B cell (primary cell): Measurements from ENCODE around the gene ESPNL. TPM values are rescaled to one million over a fixed set of nuclear protein-coding genes. Genes with fewer than 3 reads are reported as not detected.

Experiments
- ATAC-seq: fragments of 200-7000 bp; cut with Tn5 transposase; one replicate; pipeline ENCODE4 v1.10.0; 2021; ENCODE audit warnings: low read depth, mild to moderate bottlenecking, moderate number of reproducible peaks, moderate library complexity
- CTCF ChIA-PET: fragments of 350-600 bp; sonication (Branson Sonifier 250); formaldehyde crosslinking; loops from one replicate; lab custom pipeline; 2021; ENCODE audit warnings: antibody characterized with exemption, inconsistent platforms; lab: Charles Lee
- POLR2A ChIA-PET: fragments of 350-600 bp; sonication (Branson Sonifier 250); formaldehyde crosslinking; loops from one replicate; lab custom pipeline; 2021; ENCODE audit warnings: antibody characterized with exemption; lab: Charles Lee
- DNase-seq: peaks from one replicate; pipeline ENCODE4 v3.0.0; 2013
- H2AFZ ChIP-seq: 2 replicates; pipeline ENCODE4 v1.6.1; 2012; ENCODE audit warnings: mild to moderate bottlenecking, low read depth, low read length; ENCODE audit not compliant: insufficient read depth, poor library complexity, severe bottlenecking
- H3K27ac ChIP-seq, 2 donors: 1 replicate in 1 of 2; 2 replicates in 1 of 2; pipeline ENCODE4 v1.5.1; 2012 to 2013; ENCODE audit warnings: low read length in 2 of 2, mild to moderate bottlenecking in 2 of 2, moderate library complexity in 1 of 2
- H3K27me3 ChIP-seq, 4 experiments: fragments of 200-600 bp in 1 of 4; sonication (generic) in 1 of 4; replicated peaks in 1 of 4; 1 replicate in 2 of 4; 2 replicates in 2 of 4; pipeline versions ENCODE4 v1.6.1 to v1.7.0; 2013 to 2016; ENCODE audit warnings: low read length in 3 of 4, mild to moderate bottlenecking in 2 of 4, mixed read lengths in 1 of 4, moderate library complexity in 1 of 4; ENCODE audit not compliant: insufficient read depth in 4 of 4, control insufficient read depth in 3 of 4; ENCODE audit errors: control extremely low read depth in 1 of 4
- H3K36me3 ChIP-seq, 2 experiments: replicated peaks in 1 of 2; 1 replicate in 1 of 2; 2 replicates in 1 of 2; pipeline versions ENCODE4 v1.6.1 to v1.7.1; 2013; ENCODE audit warnings: low read length in 1 of 2; ENCODE audit not compliant: insufficient read depth in 2 of 2, control insufficient read depth in 1 of 2; ENCODE audit errors: control extremely low read depth in 1 of 2, extremely low read depth in 1 of 2
- H3K4me1 ChIP-seq, 2 donors: fragments of 200-600 bp in 1 of 2; sonication (generic) in 1 of 2; 1 replicate in 1 of 2; 2 replicates in 1 of 2; pipeline versions ENCODE4 v1.5.1 to v1.6.1; 2013 to 2017; ENCODE audit warnings: low read length in 2 of 2; ENCODE audit not compliant: control insufficient read depth in 2 of 2, insufficient read depth in 2 of 2
- H3K4me2 ChIP-seq: replicated peaks from 2 replicates; pipeline ENCODE3; 2012; ENCODE audit warnings: mild to moderate bottlenecking, low read depth, low read length; ENCODE audit not compliant: poor library complexity, severe bottlenecking
- H3K4me3 ChIP-seq, 5 experiments: fragments of 200-600 bp in 1 of 5; sonication (generic) in 1 of 5; 1 replicate in 3 of 5; 2 replicates in 2 of 5; pipeline versions ENCODE4 v1.5.1 to v1.7.0; 2011 to 2016; ENCODE audit warnings: low read length in 4 of 5, mild to moderate bottlenecking in 4 of 5, low read depth in 2 of 5, control low read depth in 1 of 5, moderate library complexity in 1 of 5; ENCODE audit not compliant: insufficient read depth in 1 of 5; ENCODE audit errors: control extremely low read depth in 1 of 5, extremely low read depth in 1 of 5
- H3K79me2 ChIP-seq: fragments of 200-600 bp; sonication (generic); one replicate; pipeline ENCODE4 v1.6.0; 2016; ENCODE audit warnings: low read length; ENCODE audit not compliant: control insufficient read depth, insufficient read depth
- H3K9ac ChIP-seq: fragments of 200-600 bp; sonication (generic); 2 replicates; pipeline ENCODE4 v1.6.1; 2017; ENCODE audit warnings: mild to moderate bottlenecking, low read length, moderate library complexity
- H3K9me3 ChIP-seq, 3 donors: one replicate each; pipeline versions ENCODE4 v1.6.1 to v1.7.1; 2013; ENCODE audit warnings: low read length in 2 of 3; ENCODE audit not compliant: control insufficient read depth in 2 of 3, insufficient read depth in 1 of 3; ENCODE audit errors: control extremely low read depth in 1 of 3
- H4K20me1 ChIP-seq: 2 replicates; pipeline ENCODE4 v1.6.0; 2012; ENCODE audit warnings: mild to moderate bottlenecking, low read length; ENCODE audit not compliant: insufficient read depth, control insufficient read depth, poor library complexity, severe bottlenecking
- H3K27ac Mint-ChIP-seq: one replicate; pipeline ENCODE4 v1.8.0; 2021; ENCODE audit warnings: mixed read lengths
- H3K27me3 Mint-ChIP-seq: one replicate; pipeline ENCODE4 v1.8.0; 2021; ENCODE audit warnings: mixed read lengths
- H3K4me1 Mint-ChIP-seq: one replicate; pipeline ENCODE4 v1.8.0; 2021; ENCODE audit warnings: mixed read lengths
- H3K4me3 Mint-ChIP-seq: one replicate; pipeline ENCODE4 v1.8.0; 2021; ENCODE audit warnings: mixed read lengths
- H3K9me3 Mint-ChIP-seq: one replicate; pipeline ENCODE4 v1.8.0; 2022; ENCODE audit warnings: mixed read lengths; ENCODE audit not compliant: insufficient read depth
- EZH2 ChIP-seq: IDR thresholded peaks from 2 replicates; pipeline ENCODE4 v1.6.1; 2012; ENCODE audit warnings: borderline replicate concordance, low read depth, mild to moderate bottlenecking, moderate library complexity, low read length; ENCODE audit not compliant: insufficient read depth, poor library complexity, severe bottlenecking
- WGBS: methylation state at CpG from one replicate; pipeline ENCODE4 v1.1.5; 2013; ENCODE audit warnings: missing lambda C conversion rate; ENCODE audit not compliant: insufficient coverage; 5-methylcytosine and 5-hydroxymethylcytosine counted together
- intact Hi-C: fragments of 100-400 bp; cut with micrococcal nuclease; formaldehyde crosslinking; loops from one replicate; pipeline ENCODE4 v1.10.0; 2022
- polyA plus RNA-seq: library from polyadenylated mRNA; depleted of rRNA; stranded (reverse); fragments of >200 nt; gene quantifications from 2 replicates; pipeline ENCODE4 v1.2.3, GENCODE V29; 2012
- total RNA-seq, 2 donors: library from RNA; stranded (reverse); fragments of 120-200 nt in 1 of 2; gene quantifications; 1 replicate in 1 of 2; 2 replicates in 1 of 2; pipeline versions ENCODE4 v1.2.3 to v1.2.4, GENCODE V29; 2013 to 2022
- TF ChIP-seq, protein P1 (sequence below): fragments of 200-600 bp; IDR thresholded peaks from one replicate; pipeline ENCODE4 v1.8.0; 2022; ENCODE audit warnings: antibody characterized with exemption, mild to moderate bottlenecking

ESPNL gene
- total and polyA plus RNA-seq, 2 donors (not counting 1 experiment from before 2014, with no cell fraction given) = 1.6 to 2.5 TPM

DNA sequence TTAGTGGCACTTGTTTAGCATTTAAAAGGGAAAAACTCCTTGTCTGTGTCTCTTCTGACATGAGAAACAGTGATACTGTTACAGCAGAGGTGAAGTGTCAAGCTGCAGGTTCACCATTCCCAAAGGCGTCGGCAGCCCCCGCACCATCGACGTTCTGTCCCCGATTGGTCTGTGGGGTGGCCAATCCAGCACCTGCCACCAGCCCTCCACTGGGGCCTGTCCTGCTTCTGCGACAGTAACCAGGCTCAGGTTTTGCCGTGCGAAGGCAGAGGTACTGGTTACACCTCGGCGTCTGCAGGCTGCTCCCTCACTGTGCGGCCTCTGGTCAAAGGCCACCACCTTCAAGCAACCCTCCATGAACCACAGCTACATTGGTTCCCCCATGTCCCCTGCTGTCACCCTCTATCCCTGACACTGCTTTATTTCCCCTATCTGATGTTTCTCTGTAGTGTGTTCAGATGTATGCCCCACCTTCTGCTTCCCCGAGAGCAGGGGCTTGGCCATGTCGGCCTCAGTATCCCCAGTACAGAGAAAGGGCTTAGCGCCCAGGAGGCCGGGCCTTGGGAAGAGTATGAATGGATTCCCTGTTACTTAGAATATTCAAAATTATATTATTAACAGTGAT is 8.6 kb upstream of the ESPNL start:
- H3K27ac Mint-ChIP-seq = no peak overlapping the region
- H3K4me3 Mint-ChIP-seq = no peak overlapping the region
- CTCF ChIA-PET = interaction anchor here (2.0 kb wide), 1 partner anchor 17 kb away, joined by 5 read pairs; no protein-coding TSS in a partner anchor
- no peaks in the 10 kb centered on the region for H3K27me3 Mint-ChIP-seq
- peaks cover 10% of the 10 kb centered on the region for H3K4me1 Mint-ChIP-seq
- intact Hi-C loops = no loop called here
- TF ChIP-seq EZH2 = no peak
- TF ChIP-seq, protein P1, sequence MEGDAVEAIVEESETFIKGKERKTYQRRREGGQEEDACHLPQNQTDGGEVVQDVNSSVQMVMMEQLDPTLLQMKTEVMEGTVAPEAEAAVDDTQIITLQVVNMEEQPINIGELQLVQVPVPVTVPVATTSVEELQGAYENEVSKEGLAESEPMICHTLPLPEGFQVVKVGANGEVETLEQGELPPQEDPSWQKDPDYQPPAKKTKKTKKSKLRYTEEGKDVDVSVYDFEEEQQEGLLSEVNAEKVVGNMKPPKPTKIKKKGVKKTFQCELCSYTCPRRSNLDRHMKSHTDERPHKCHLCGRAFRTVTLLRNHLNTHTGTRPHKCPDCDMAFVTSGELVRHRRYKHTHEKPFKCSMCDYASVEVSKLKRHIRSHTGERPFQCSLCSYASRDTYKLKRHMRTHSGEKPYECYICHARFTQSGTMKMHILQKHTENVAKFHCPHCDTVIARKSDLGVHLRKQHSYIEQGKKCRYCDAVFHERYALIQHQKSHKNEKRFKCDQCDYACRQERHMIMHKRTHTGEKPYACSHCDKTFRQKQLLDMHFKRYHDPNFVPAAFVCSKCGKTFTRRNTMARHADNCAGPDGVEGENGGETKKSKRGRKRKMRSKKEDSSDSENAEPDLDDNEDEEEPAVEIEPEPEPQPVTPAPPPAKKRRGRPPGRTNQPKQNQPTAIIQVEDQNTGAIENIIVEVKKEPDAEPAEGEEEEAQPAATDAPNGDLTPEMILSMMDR = no peak
- ATAC-seq = no peak
- Histone ChIP-seq H2AFZ (no peak overlapping the region), H3K79me2 (no peaks in the 10 kb centered on the region), H3K27ac (no peak overlapping the region), H4K20me1 (no peaks in the 10 kb centered on the region), H3K4me3 (no peak overlapping the region), H3K27me3 (no peaks in the 10 kb centered on the region), H3K9ac (no peak overlapping the region), H3K36me3 (no peaks in the 10 kb centered on the region), H3K4me1 (peaks cover 9 to 11% of the 10 kb centered on the region in 2 donors), H3K4me2 (no peak overlapping the region), H3K9me3 (no peaks in the 10 kb centered on the region)
- DNase-seq = no peak
- 96% methylated on average over 13 of the region's 16 CpGs for WGBS
- POLR2A ChIA-PET = no interaction called here
- H3K9me3 Mint-ChIP-seq = no peaks in the 10 kb centered on the region

DNA sequence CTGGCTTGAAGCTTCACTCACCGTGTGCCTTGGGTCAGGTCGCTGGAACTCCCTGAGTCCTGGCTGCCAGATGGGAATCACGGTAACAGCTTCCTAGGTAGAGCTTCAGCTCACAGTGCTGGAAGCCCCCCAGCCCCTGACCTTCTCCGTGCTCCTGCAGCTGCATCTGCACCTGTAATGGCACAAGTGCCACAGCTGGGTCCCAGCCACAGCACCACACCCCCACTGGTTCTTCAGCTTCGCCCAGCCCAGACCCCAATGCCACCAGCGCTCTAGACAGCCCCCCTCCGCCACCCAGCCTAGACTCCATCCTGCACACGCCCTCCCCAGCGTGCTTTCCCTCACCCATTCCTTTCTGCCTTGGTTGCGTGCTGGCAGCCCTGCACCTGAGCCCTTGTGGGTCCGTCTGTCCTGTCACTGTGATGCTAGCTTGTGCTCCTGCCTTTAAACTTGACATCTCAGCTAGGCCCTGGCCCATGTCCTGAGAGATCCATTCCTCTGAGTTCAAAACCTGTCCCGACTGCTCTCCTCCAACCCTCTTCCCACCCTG is 7.6 kb upstream of the ESPNL start:
- no peaks in the 10 kb centered on the region for H3K27me3 ChIP-seq
- ATAC-seq (no peak), DNase-seq (no peak)
- no peak overlapping the region for H3K4me2 ChIP-seq
- intact Hi-C loops = no loop called here
- no peak overlapping the region for H3K27ac Mint-ChIP-seq
- no peaks in the 10 kb centered on the region for H3K36me3 ChIP-seq
- CTCF ChIA-PET = no interaction called here
- H2AFZ ChIP-seq = no peak overlapping the region
- 92% methylated on average over 12 of the region's 12 CpGs for WGBS
- H3K9ac ChIP-seq = no peak overlapping the region
- no peaks in the 10 kb centered on the region for H3K9me3 ChIP-seq
- H3K4me3 ChIP-seq = no peak overlapping the region
- POLR2A ChIA-PET = no interaction called here
- H3K27me3 Mint-ChIP-seq = no peaks in the 10 kb centered on the region
- peaks cover 4% of the 10 kb centered on the region in 2 donors for H3K4me1 ChIP-seq
- TF ChIP-seq EZH2 = no peak
- TF ChIP-seq, protein P1 = no peak
- H4K20me1 ChIP-seq = no peaks in the 10 kb centered on the region
- H3K4me1 Mint-ChIP-seq = peaks cover 3% of the 10 kb centered on the region
- no peaks in the 10 kb centered on the region for H3K79me2 ChIP-seq
- H3K4me3 Mint-ChIP-seq = no peak overlapping the region
- no peaks in the 10 kb centered on the region for H3K9me3 Mint-ChIP-seq
- no peak overlapping the region for H3K27ac ChIP-seq
